ENCODE results near the gene TRAPPC14. TPM values are rescaled to one million over a fixed set of nuclear protein-coding genes. Genes with fewer than 3 reads are reported as not detected.

Gene TRAPPC14
- total RNA-seq, 2 donors from 2014 or later, result 8.3 to 12.2 TPM

GRCh38 chr7:100115026-100115425 lies 43.5 kb downstream of the TRAPPC14 start:
- intact Hi-C loops (cut with DNase I), result no loop called here
- ATAC-seq, result no peak
- DNase-seq, result no peak

GRCh38 chr7:100111914-100112313 lies 46.6 kb downstream of the TRAPPC14 start:
- DNase-seq (no peak), ATAC-seq (no peak)
- intact Hi-C loops (cut with DNase I), result no loop called here

- intact Hi-C loops (cut with DNase I), result no loop called here
- DNase-seq, result no peak
- ATAC-seq, result no peak
Measured at GRCh38 chr7:100111156-100111555, 47.4 kb downstream of the TRAPPC14 start.

- ATAC-seq (no peak), DNase-seq (no peak)
- intact Hi-C loops (cut with DNase I), result no loop called here
Measured at GRCh38 chr7:100109521-100110163, 48.9 kb downstream of the TRAPPC14 start.

- DNase-seq, result no peak
- intact Hi-C loops (cut with DNase I), result no loop called here
- no peak for ATAC-seq
Measured at GRCh38 chr7:100107890-100108289, 50.6 kb downstream of the TRAPPC14 start.

- no peak for DNase-seq
- ATAC-seq, result no peak
- intact Hi-C loops (cut with DNase I), result no loop called here
Measured at GRCh38 chr7:100107125-100107737, 51.3 kb downstream of the TRAPPC14 start.

GRCh38 chr7:100106633-100107032 lies 51.9 kb downstream of the TRAPPC14 start:
- intact Hi-C loops (cut with DNase I), result no loop called here
- ATAC-seq, result no peak
- DNase-seq, result no peak

- intact Hi-C loops (cut with DNase I), result no loop called here
- no peak for ATAC-seq
- no peak for DNase-seq
Measured at GRCh38 chr7:100105534-100105933, 53.0 kb downstream of the TRAPPC14 start.

Small RNAs within 50 kb of the gene (microRNA-seq; reads per million reads assigned to microRNA genes)
- 0 reads per million in 2 donors for gene MIR4658

Other genes with a start within 250 kb of the TRAPPC14 start
- gene TRIM4, start 239.2 kb downstream of the TRAPPC14 start, total RNA-seq, result 10 to 100 TPM in 1 of 2 donors, 1 to 10 TPM in 1; 9.6 to 11.1 TPM
- gene GJC3, start 229.1 kb downstream of the TRAPPC14 start, total RNA-seq, result under 1 TPM; 0.37 to 0.59 TPM
- 10 to 100 TPM; 36.2 to 91.1 TPM for gene AZGP1, start 182.7 kb downstream of the TRAPPC14 start, total RNA-seq
- 10 to 100 TPM; 36.7 to 47.0 TPM for gene ZKSCAN1, start 143.1 kb downstream of the TRAPPC14 start, total RNA-seq
- 1 to 10 TPM; 8.4 to 9.1 TPM for gene ZSCAN21, start 108.9 kb downstream of the TRAPPC14 start, total RNA-seq
- 10 to 100 TPM; 14.6 to 17.3 TPM for gene ZNF3, start 77.0 kb downstream of the TRAPPC14 start, total RNA-seq
- 100 to 1,000 TPM in 1 of 2 donors, 10 to 100 TPM in 1; 90.0 to 109 TPM for gene COPS6, start 69.8 kb downstream of the TRAPPC14 start, total RNA-seq
- 10 to 100 TPM; 17.7 to 31.7 TPM for gene MCM7, start 57.3 kb downstream of the TRAPPC14 start, total RNA-seq
- 10 to 100 TPM; 11.1 to 13.2 TPM for gene AP4M1, start 57.1 kb downstream of the TRAPPC14 start, total RNA-seq
- 10 to 100 TPM; 29.1 to 30.6 TPM for gene TAF6, start 39.4 kb downstream of the TRAPPC14 start, total RNA-seq
- 10 to 100 TPM in 1 of 2 donors, 1 to 10 TPM in 1; 9.0 to 13.3 TPM for gene CNPY4, start 39.1 kb downstream of the TRAPPC14 start, total RNA-seq
- gene MBLAC1, start 31.8 kb downstream of the TRAPPC14 start, total RNA-seq, result 1 to 10 TPM; 2.7 TPM
- gene LAMTOR4, start 9.8 kb downstream of the TRAPPC14 start, total RNA-seq, result 100 to 1,000 TPM; 104 to 113 TPM
- gene GAL3ST4, start 9.9 kb upstream of the TRAPPC14 start, total RNA-seq, result 1 to 10 TPM; 2.2 to 3.4 TPM
- under 1 TPM; 0.58 to 0.85 TPM for gene GPC2, start 18.7 kb upstream of the TRAPPC14 start, total RNA-seq
- gene STAG3, start 19.2 kb upstream of the TRAPPC14 start, total RNA-seq, result under 1 TPM in 1 of 2 donors, not detected in 1; 0.68 TPM
- under 1 TPM in 1 of 2 donors, not detected in 1; 0.94 TPM for gene PVRIG, start 61.2 kb upstream of the TRAPPC14 start, total RNA-seq
- gene SPDYE3, start 149.0 kb upstream of the TRAPPC14 start, total RNA-seq, result not detected
- gene PILRB, start 199.4 kb upstream of the TRAPPC14 start, total RNA-seq, result 10 to 100 TPM; 11.6 to 12.5 TPM
- 1 to 10 TPM; 3.7 to 6.5 TPM for gene PILRA, start 214.8 kb upstream of the TRAPPC14 start, total RNA-seq

All from left cardiac atrium (tissue), 4 donors.